H1 (cell line): ENCODE data around the gene UGT1A9. TPM values are rescaled to one million over a fixed set of nuclear protein-coding genes. Genes with fewer than 3 reads are reported as not detected.

Experiments used
- CTCF ChIA-PET: fragments of 300-600 bp; sonication (Branson Sonifier 250); formaldehyde crosslinking; loops from one replicate; lab custom pipeline; 2021; ENCODE audit not compliant: partially characterized antibody; lab: Charles Lee
- POLR2A ChIA-PET: fragments of 300-600 bp; sonication (Branson Sonifier 250); formaldehyde crosslinking; loops from one replicate; lab custom pipeline; 2021; ENCODE audit warnings: inconsistent platforms; ENCODE audit not compliant: partially characterized antibody; lab: Charles Lee
- DNase-seq, 2 experiments: peaks; one replicate each; pipeline versions ENCODE4 v3.0.0 to v3.0.0-alpha.2; 2010 to 2022; ENCODE audit warnings: low spot score in 2 of 2, low read depth in 1 of 2, mixed read lengths in 1 of 2
- FAIRE-seq: peaks from 2 replicates; lab custom pipeline; 2011; peaks lifted over from hg19 to GRCh38; lab: Jason Lieb, UNC
- H2AFZ ChIP-seq: 2 replicates; pipeline ENCODE4 v1.8.1; 2012; ENCODE audit warnings: low read length, inconsistent platforms
- H2AK5ac ChIP-seq: 2 replicates; pipeline ENCODE4 v1.6.1; 2013; ENCODE audit warnings: low read depth, low read length
- H2BK120ac ChIP-seq: replicated peaks from 2 replicates; pipeline ENCODE3; 2013; ENCODE audit warnings: low read depth, low read length, inconsistent platforms
- H2BK12ac ChIP-seq: 2 replicates; pipeline ENCODE4 v1.6.1; 2013; ENCODE audit warnings: low read depth, low read length
- H2BK15ac ChIP-seq: 2 replicates; pipeline ENCODE4 v1.6.1; 2013; ENCODE audit warnings: low read length
- H2BK20ac ChIP-seq: 2 replicates; pipeline ENCODE4 v1.6.1; 2013; ENCODE audit warnings: low read length
- H2BK5ac ChIP-seq: 2 replicates; pipeline ENCODE4 v1.6.1; 2013; ENCODE audit warnings: low read depth, low read length
- H3K14ac ChIP-seq: 2 replicates; pipeline ENCODE4 v1.6.1; 2013; ENCODE audit warnings: inconsistent platforms; ENCODE audit not compliant: insufficient read length
- H3K18ac ChIP-seq: 2 replicates; pipeline ENCODE4 v1.6.1; 2013; ENCODE audit warnings: low read length; ENCODE audit errors: extremely low read depth
- H3K23ac ChIP-seq: 2 replicates; pipeline ENCODE4 v1.6.1; 2013; ENCODE audit warnings: inconsistent platforms; ENCODE audit not compliant: insufficient read length
- H3K23me2 ChIP-seq: 2 replicates; pipeline ENCODE4 v1.6.1; 2013; ENCODE audit warnings: low read depth, low read length
- H3K27ac ChIP-seq: 2 replicates; pipeline ENCODE4 v1.6.1; 2011; ENCODE audit warnings: low read depth, low read length, inconsistent platforms
- H3K27me3 ChIP-seq, 4 experiments: replicated peaks in 1 of 4; 1 replicate in 1 of 4; 2 replicates in 3 of 4; pipeline versions ENCODE4 v1.6.1 to v1.8.1; 2011 to 2013; ENCODE audit warnings: low read length in 3 of 4, mild to moderate bottlenecking in 3 of 4, inconsistent platforms in 2 of 4, mixed read lengths in 2 of 4, moderate library complexity in 1 of 4; ENCODE audit not compliant: control insufficient read depth in 3 of 4, insufficient read depth in 3 of 4; ENCODE audit errors: extremely low read depth in 1 of 4
- H3K36me3 ChIP-seq, 4 experiments: 2 replicates each; pipeline versions ENCODE4 v1.6.1 to v1.8.1; 2011 to 2013; ENCODE audit warnings: mild to moderate bottlenecking in 4 of 4, low read length in 3 of 4, moderate library complexity in 2 of 4, control low read depth in 1 of 4, inconsistent platforms in 1 of 4; ENCODE audit not compliant: insufficient read depth in 4 of 4, control insufficient read depth in 2 of 4
- H3K4ac ChIP-seq: replicated peaks from 2 replicates; pipeline ENCODE3; 2013; ENCODE audit warnings: low read length, low read depth, mixed read lengths, inconsistent platforms; ENCODE audit not compliant: insufficient read length
- H3K4me1 ChIP-seq, 4 experiments: replicated peaks in 1 of 4; 1 replicate in 1 of 4; 2 replicates in 3 of 4; pipeline versions ENCODE4 v1.6.1 to v1.8.1; 2011 to 2013; ENCODE audit warnings: low read length in 3 of 4, inconsistent platforms in 2 of 4, mixed read lengths in 1 of 4; ENCODE audit not compliant: insufficient read depth in 4 of 4, control insufficient read depth in 3 of 4
- H3K4me2 ChIP-seq, 2 experiments: 2 replicates each; pipeline versions ENCODE4 v1.6.1 to v1.8.1; 2011 to 2013; ENCODE audit warnings: low read depth in 2 of 2, low read length in 2 of 2, control low read depth in 1 of 2, inconsistent platforms in 1 of 2, mild to moderate bottlenecking in 1 of 2; ENCODE audit not compliant: insufficient read depth in 1 of 2
- H3K4me3 ChIP-seq, 4 experiments: fragments of 200-600, 300-600 bp in 1 of 4; sonication (generic), shearing (Covaris generic), sonication (Bioruptor Twin) in 1 of 4; 2 replicates each; pipeline versions ENCODE4 v1.5.1 to v1.8.1; 2011 to 2016; ENCODE audit warnings: low read length in 4 of 4, low read depth in 3 of 4, control low read depth in 2 of 4, inconsistent platforms in 2 of 4, mild to moderate bottlenecking in 2 of 4, mixed read lengths in 1 of 4, moderate library complexity in 1 of 4; ENCODE audit not compliant: insufficient read depth in 2 of 4; ENCODE audit errors: extremely low read depth in 1 of 4
- H3K56ac ChIP-seq: replicated peaks from 2 replicates; pipeline ENCODE3; 2013; ENCODE audit warnings: low read depth, mild to moderate bottlenecking, mixed read lengths, low read length, inconsistent platforms; ENCODE audit not compliant: insufficient read length
- H3K79me1 ChIP-seq: 2 replicates; pipeline ENCODE4 v1.6.1; 2013; ENCODE audit warnings: low read depth, low read length, control low read depth
- H3K79me2 ChIP-seq, 2 experiments: 2 replicates each; pipeline versions ENCODE4 v1.6.1 to v1.8.1; 2012 to 2013; ENCODE audit warnings: low read length in 2 of 2, mild to moderate bottlenecking in 2 of 2, inconsistent platforms in 1 of 2; ENCODE audit not compliant: insufficient read depth in 2 of 2, control insufficient read depth in 1 of 2
- H3K9ac ChIP-seq, 4 experiments: replicated peaks in 1 of 4; 1 replicate in 1 of 4; 2 replicates in 3 of 4; pipeline versions ENCODE4 v1.6.1 to v1.8.1; 2011 to 2013; ENCODE audit warnings: low read depth in 3 of 4, low read length in 3 of 4, control low read depth in 2 of 4, mild to moderate bottlenecking in 2 of 4, moderate library complexity in 2 of 4, inconsistent platforms in 1 of 4; ENCODE audit errors: extremely low read depth in 1 of 4
- H3K9me3 ChIP-seq, 2 experiments: 2 replicates each; pipeline versions ENCODE4 v1.6.1 to v1.8.1; 2012 to 2013; ENCODE audit warnings: mild to moderate bottlenecking in 2 of 2, moderate library complexity in 2 of 2, control low read depth in 1 of 2, inconsistent platforms in 1 of 2, low read depth in 1 of 2, low read length in 1 of 2, mixed read lengths in 1 of 2; ENCODE audit not compliant: insufficient read depth in 2 of 2
- H4K20me1 ChIP-seq, 2 experiments: replicated peaks in 1 of 2; 2 replicates each; pipeline versions ENCODE3 to v1.8.1; 2011 to 2013; ENCODE audit warnings: inconsistent platforms in 2 of 2, low read length in 2 of 2, mild to moderate bottlenecking in 1 of 2; ENCODE audit not compliant: insufficient read depth in 2 of 2, control insufficient read depth in 1 of 2
- H4K5ac ChIP-seq: 2 replicates; pipeline ENCODE4 v1.6.1; 2013; ENCODE audit warnings: low read length, low read depth, mixed read lengths, inconsistent platforms; ENCODE audit not compliant: insufficient read length
- H4K8ac ChIP-seq: 2 replicates; pipeline ENCODE4 v1.8.0; 2013; ENCODE audit warnings: mild to moderate bottlenecking, moderate library complexity, low read length, inconsistent platforms; ENCODE audit not compliant: insufficient read depth; ENCODE audit errors: extremely low read depth
- H4K91ac ChIP-seq: replicated peaks from 2 replicates; pipeline ENCODE3; 2013; ENCODE audit warnings: low read length, mixed read lengths, inconsistent platforms; ENCODE audit not compliant: insufficient read length
- ATF2 ChIP-seq: IDR thresholded peaks from 2 replicates; pipeline ENCODE4 v1.6.1; 2012; ENCODE audit warnings: low read length, inconsistent platforms
- CBX8 ChIP-seq: fragments of 300-800, 300-1000 bp; sonication (generic); IDR thresholded peaks from 2 replicates; pipeline ENCODE4 v1.7.1; 2016; ENCODE audit warnings: low read depth, low read length, borderline replicate concordance
- CTCF ChIP-seq, 3 experiments: IDR thresholded peaks; 1 replicate in 2 of 3; 2 replicates in 1 of 3; pipeline versions ENCODE4 v1.5.1 to v1.6.1; 2011; ENCODE audit warnings: low read length in 3 of 3, mild to moderate bottlenecking in 3 of 3, inconsistent platforms in 2 of 3, low read depth in 1 of 3, moderate library complexity in 1 of 3; ENCODE audit not compliant: insufficient read depth in 1 of 3; ENCODE audit errors: control extremely low read depth in 1 of 3
- RXRA ChIP-seq: IDR thresholded peaks from 2 replicates; pipeline ENCODE4 v1.6.1; 2011; ENCODE audit warnings: low read depth, mild to moderate bottlenecking, low read length, moderate library complexity; ENCODE audit not compliant: insufficient read depth
- SIX5 ChIP-seq: IDR thresholded peaks from 2 replicates; pipeline ENCODE4 v1.6.1; 2011; ENCODE audit warnings: mild to moderate bottlenecking, low read depth, low read length
- SP2 ChIP-seq: IDR thresholded peaks from 2 replicates; pipeline ENCODE4 v1.6.1; 2012; ENCODE audit warnings: mild to moderate bottlenecking, low read length, inconsistent platforms
- TAF1 ChIP-seq: IDR thresholded peaks from 2 replicates; pipeline ENCODE4 v1.6.1; 2011; ENCODE audit warnings: mild to moderate bottlenecking, low read depth, low read length
- ZNF274 ChIP-seq: IDR thresholded peaks from 2 replicates; pipeline ENCODE4 v1.7.0; 2012; ENCODE audit warnings: low read length, borderline replicate concordance; ENCODE audit errors: extremely low read depth
- polyA plus RNA-seq, 7 experiments: library from polyadenylated mRNA; depleted of rRNA in 3 of 7; stranded (reverse) in 5 of 7; unstranded in 2 of 7; fragments of >200 nt in 5 of 7; fragments of 200-250 nt in 2 of 7; gene quantifications; 1 replicate in 5 of 7; 2 replicates in 1 of 7; 4 replicates in 1 of 7; pipeline versions ENCODE4 v1.2.1 to v1.2.3, GENCODE V29; 2011 to 2013; ENCODE audit warnings: missing spikeins in 2 of 7, mixed read lengths in 2 of 7
- total RNA-seq: library from RNA; stranded (reverse); fragmentation: NEBNext Ultra II Directional; extraction: Animal tissue kit (Norgen Biotek cat#: 25700); gene quantifications from 2 replicates; pipeline ENCODE4 v1.2.1, GENCODE V29; 2021

Gene UGT1A9
- total and polyA plus RNA-seq, 2 of the 8 experiments (the other 6 are each of a cell fraction or from before 2014, with no cell fraction given): not detected

- ChIA-PET POLR2A (no interaction called here), CTCF (no interaction called here)
- H2AK5ac ChIP-seq: no peak overlapping the region
- no peak overlapping the region for H2BK5ac ChIP-seq
- FAIRE-seq: no peak
- no peaks in the 10 kb centered on the region for H3K4me1 ChIP-seq
- no peak overlapping the region for H3K4me3 ChIP-seq
- no peaks in the 10 kb centered on the region for H4K20me1 ChIP-seq
- H3K18ac ChIP-seq: no peak overlapping the region
- no peak overlapping the region for H2BK12ac ChIP-seq
- DNase-seq: no peak
- H3K27ac ChIP-seq: no peak overlapping the region
- no peak overlapping the region for H2AFZ ChIP-seq
- H4K5ac ChIP-seq: no peak overlapping the region
- no peak overlapping the region for H2BK20ac ChIP-seq
- H3K4ac ChIP-seq: no peak overlapping the region
- no peaks in the 10 kb centered on the region for H3K27me3 ChIP-seq
- no peak overlapping the region for H3K56ac ChIP-seq
- no peaks in the 10 kb centered on the region for H3K36me3 ChIP-seq
- H4K8ac ChIP-seq: no peak overlapping the region
- H3K79me1 ChIP-seq: no peaks in the 10 kb centered on the region
- H3K23ac ChIP-seq: no peak overlapping the region
- no peak overlapping the region for H4K91ac ChIP-seq
- no peak overlapping the region for H3K14ac ChIP-seq
- H3K79me2 ChIP-seq: no peaks in the 10 kb centered on the region
- no peak overlapping the region for H2BK15ac ChIP-seq
- H2BK120ac ChIP-seq: no peak overlapping the region
- H3K9me3 ChIP-seq: peaks cover 0 to 3% of the 10 kb centered on the region in 2 experiments; a peak in 3 of 4 replicates
- H3K9ac ChIP-seq: no peak overlapping the region
- H3K23me2 ChIP-seq: no peaks in the 10 kb centered on the region
- no peak overlapping the region for H3K4me2 ChIP-seq
- TF ChIP-seq SIX5: no peak
- TF ChIP-seq RXRA: no peak
- no peak for TF ChIP-seq TAF1
- no peak for TF ChIP-seq ZNF274
- TF ChIP-seq SP2: no peak
- no peak for TF ChIP-seq CBX8
- no peak for TF ChIP-seq ATF2
- no peak for TF ChIP-seq CTCF (IDR thresholded peaks at IDR 0.05; ENCODE audit: control extremely low read depth in 1 of 3, insufficient read depth in 1 of 3, low read depth in 1 of 3, low read length in 3 of 3)
Measured at GRCh38 chr2:233639860-233640259, 31.8 kb upstream of the UGT1A9 start.
